SIG-M5 (cell line): ENCODE results near the gene USP25.
A peak's percentile ranks its signal among the peaks of the same experiment; 100 is the strongest.
"Not testable (repeated sequence)": the region's sequence is repeated elsewhere in the genome, so short reads cannot be mapped to it uniquely, and the experiment has no call there.

Source experiments
- DNase-seq: peaks from one replicate; lab custom pipeline; 2025; lab: John Stamatoyannopoulos, UW

The USP25 gene

DNA sequence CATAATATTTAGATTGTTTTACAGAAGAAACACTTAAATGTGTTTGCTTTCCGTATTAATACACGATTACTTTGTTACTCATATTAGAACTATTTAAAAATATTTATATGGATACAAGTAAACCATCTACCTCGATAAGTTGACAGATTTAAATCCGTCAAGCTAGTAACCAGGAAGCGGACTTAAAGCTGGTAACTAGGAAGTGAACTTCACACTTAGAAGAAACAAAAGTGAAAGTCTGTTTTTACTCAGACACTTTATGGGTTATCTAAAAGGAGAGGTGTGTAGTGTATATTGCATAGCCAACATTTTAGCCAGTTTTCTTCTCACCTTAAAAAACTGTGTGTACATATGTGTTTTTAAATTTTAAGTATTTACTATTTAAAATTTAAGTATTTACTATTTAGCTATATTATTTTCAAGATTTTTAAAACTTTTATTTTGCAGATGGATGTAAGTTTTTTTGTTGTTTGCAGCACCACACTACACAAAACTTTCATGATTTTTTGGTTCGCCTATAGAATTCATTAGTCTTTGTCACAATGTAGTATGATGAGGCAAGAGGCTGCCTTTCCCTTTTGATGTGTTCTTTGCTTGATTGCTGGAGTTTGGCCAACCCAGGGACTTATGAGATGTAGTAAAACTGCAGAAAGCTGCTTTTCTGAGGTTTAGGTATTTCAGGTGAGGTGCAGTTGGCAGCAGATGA, 2.7 kb downstream of the USP25 start:
- DNase-seq: peak; percentile 76

GRCh38 chr21:15732996-15733329, 3.2 kb downstream of the USP25 start:
- no peak for DNase-seq

DNA sequence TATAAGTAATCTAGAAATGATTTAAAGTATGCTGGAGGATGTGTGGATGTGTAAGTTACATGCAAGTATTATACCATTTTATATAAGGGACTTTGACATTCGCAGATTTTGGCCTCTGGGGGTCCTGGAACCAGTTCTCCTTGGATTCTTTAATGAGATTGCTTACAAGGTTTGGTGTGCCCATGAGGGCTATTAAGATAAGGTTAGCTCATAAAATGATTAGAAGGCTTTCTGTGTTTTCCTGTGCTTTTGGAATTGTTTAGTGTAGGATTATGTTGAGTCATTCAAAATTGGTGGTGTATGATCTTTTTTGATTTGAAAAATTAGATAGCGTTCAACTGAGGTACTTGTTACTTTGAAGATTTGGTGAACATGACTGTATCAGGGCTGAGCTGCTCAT, 5.6 kb downstream of the USP25 start:
- DNase-seq: no peak

DNA sequence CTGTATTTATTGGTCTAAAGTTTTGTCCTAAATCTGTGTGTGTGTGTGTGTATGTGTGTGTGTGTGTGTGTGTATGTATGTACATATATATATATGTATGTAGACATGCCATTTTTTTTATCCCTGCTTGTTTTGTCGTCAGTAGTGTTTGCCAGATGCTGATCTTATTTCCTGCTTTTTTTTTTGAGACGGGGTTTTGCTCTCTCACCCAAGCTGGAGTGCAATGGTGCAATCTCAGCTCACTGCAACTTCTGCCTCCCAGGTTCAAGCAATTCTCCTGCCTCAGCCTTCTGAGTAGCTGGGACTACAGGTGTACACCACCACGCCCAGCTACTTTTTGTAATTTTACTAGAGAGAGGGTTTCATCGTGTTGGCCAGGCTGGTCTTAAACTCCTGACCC, 6.1 kb downstream of the USP25 start:
- DNase-seq: not testable (repeated sequence)

DNA sequence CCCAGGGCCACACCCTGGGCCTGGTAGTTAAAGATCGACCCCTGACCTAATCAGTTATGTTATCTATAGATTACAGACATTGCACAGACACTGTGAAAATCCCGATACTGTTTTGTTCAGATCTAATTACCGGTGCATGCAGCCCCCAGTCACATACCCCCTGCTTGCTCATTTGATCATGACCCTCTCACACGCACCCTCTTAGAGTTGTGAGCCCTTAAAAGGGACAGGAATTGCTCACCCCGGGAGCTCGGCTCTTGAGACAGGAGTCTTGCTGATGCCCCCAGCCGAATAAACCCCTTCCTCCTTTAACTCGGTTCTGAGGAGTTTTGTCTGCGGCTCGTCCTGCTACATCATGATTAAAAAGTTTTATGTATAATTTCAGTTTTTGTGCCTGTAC, 9.0 kb downstream of the USP25 start:
- not testable (repeated sequence) for DNase-seq

GRCh38 chr21:15740383-15740782, 10.6 kb downstream of the USP25 start:
- DNase-seq: no peak

GRCh38 chr21:15741510-15741909, 11.7 kb downstream of the USP25 start:
- no peak for DNase-seq

GRCh38 chr21:15742052-15742670, 12.4 kb downstream of the USP25 start:
- no peak for DNase-seq

GRCh38 chr21:15742694-15743093, 12.9 kb downstream of the USP25 start:
- DNase-seq: no peak

DNA sequence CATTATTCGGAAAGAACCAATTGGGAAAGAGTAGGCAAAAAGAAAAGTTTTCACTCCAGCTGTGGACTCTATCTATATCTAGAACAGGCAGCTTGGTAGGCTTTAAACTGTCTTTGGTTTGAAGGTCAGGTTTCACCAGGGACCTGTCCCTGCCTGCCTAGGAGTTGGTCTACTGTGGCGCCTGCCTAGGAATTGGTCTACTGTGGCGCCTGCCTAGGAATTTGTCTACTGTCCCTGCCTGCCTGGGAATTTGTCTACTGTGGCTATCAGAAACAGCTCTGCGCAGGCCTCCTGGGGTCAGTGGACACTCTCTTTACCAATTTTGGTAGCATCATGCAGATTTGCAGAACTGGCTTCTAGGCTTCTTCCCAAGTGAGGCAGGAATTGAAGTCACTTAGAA, 13.8 kb downstream of the USP25 start:
- DNase-seq: no peak

- no peak for DNase-seq
These were observed 15.1 kb downstream of the USP25 start for GRCh38 chr21:15744926-15745325.

DNA sequence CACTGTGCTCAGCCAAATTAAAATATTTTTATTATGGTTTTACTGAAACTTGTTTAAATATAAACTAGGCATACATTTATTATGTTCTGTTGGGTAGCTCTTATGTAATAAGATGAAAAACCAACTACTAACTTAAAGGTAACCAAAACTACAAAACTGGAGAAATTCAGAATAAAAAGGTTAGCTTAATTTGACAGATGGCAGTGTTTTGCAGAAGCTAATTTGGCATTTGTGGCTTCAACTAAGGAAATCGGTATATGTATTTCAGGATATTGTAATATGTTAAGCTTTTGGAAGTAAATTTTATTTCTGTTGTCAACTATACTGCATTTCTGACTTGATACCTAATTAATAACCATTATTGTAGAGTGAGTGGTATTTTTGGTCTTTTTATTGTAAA, 18.8 kb downstream of the USP25 start:
- no peak for DNase-seq

DNA sequence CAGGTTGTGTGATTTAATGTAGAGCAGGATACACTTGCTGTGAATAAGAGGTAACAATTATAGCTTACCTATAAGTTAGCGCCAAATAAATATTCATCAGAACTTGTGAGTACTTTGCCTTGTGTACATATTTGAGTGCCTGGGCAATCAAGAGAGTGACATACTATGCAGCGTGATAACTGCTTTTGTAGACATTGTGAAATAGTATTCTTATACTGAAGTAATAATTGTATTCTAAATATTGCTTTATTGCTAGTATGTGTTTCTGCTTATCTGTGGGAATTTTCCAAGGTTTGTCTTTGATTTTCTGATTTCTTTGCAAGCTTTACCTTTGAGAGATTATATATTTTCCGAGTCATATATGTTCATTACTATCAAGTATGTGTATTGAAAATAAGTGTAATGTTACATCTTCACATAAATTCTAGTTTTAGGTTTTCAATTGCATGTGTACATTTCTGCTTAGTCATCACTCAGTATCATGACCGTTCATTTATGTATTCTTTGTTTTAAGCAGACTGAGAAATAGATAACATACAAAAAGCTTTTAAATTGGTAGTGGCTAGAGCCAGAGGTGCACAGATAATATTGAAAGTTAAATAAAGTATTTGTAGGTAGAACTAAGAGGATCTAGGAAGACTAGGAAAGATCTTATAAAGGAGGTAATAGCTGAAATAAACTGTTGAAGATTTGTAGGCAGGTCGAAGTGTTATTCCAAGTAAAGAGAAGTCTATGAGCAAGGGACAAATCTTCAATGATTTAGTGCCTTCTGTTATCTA, 19.5 kb downstream of the USP25 start:
- no peak for DNase-seq

DNA sequence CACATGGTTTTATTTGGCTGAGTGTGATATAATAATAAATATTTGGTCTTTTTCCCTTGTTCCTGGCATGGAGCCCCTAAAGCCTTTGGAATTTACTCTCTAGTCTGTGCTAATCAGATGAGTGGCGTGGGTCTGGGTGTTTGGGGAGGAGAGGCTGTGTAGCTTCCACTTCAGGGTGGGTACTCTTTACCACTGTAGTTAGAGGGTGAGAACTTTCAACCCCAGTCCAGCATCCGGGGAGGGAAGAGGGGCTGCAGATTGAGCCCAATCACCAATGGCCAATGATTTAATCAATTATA, 20.0 kb downstream of the USP25 start:
- DNase-seq: no peak

DNA sequence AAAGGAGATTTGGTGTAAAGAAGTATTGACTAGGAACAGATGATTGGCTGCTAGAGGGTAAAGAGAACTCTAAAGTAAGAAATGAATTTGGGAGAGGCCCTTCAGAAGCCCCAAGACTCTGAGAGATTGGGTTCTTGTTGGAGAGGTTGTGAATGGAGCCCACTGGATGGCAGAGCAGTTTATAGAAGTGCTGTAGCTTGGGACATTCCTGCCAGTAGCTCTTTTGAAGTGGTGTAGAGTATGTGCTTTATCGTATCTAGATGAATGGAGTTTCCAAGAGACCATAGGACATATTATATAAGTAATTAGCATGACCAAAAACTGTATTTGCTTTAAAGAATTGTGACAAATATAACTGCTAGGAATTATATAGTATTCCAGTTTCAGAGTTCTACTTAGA, 21.3 kb downstream of the USP25 start:
- no peak for DNase-seq

DNA sequence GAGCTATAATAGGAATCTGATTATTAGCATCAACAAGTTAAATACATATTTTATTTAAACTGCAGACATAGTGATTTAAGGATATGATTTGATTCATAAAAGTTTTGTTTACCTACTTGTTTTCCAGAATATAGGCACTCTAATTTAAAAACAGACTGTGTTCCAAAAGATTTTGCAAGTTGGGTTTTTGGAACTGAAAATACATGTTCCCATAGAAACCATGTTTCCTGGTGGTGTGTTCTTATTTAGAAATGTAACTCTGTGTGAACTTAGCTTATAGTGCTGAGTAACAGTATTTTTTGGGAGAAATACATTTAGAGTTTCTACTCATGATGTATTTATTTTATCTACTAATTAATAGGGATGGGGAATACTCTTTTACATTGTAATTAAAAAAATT, 21.8 kb downstream of the USP25 start:
- DNase-seq: no peak

DNA sequence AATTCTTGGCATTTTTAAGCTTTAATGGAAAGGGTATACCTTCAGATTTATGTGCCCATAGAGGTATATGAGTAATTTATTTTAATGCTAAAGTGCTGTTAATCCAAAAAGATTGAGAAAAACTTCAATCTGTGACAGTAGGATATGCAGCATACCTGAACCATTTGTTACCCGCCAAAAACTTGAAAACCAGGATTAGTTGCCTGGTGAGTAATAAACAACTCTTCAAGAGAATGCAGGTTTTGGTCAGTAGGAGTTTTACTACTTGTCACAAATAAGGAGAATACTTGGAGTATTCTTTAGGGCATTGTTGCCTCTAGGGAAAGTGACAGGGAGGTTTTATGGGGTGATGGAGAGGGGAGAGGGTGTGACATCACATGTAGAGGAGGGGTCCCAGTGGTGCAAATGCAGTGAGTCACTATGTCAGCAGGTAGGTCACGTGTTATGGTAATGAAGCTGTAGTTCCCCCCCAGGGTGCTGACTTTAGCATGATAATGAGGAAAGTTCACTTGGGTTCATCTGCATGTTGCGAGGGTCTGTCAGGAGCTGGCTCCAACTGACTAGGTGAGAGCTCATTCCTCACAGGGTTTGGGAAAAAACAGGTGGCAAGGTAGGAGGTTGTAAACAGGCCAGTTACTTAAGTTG, 23.1 kb downstream of the USP25 start:
- DNase-seq: no peak

DNA sequence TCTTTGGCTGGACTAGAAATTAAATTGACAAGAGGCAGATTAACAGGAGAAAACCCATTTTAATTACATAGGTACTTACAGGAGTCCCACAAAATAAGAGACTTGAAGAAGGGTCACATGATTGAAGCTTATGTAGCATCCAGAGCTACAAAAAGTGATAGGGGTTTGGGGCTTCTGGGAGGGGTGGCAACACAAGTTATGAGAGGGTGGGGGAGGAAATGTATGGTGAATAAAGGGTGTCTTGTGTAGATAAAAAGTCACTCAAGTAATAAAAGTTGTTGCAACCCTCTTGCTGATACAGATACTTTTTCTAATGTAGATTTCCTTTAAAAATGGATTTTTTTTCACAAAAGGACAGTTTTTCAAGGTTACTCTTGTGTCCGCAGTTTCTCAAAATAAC, 24.0 kb downstream of the USP25 start:
- DNase-seq: no peak

DNA sequence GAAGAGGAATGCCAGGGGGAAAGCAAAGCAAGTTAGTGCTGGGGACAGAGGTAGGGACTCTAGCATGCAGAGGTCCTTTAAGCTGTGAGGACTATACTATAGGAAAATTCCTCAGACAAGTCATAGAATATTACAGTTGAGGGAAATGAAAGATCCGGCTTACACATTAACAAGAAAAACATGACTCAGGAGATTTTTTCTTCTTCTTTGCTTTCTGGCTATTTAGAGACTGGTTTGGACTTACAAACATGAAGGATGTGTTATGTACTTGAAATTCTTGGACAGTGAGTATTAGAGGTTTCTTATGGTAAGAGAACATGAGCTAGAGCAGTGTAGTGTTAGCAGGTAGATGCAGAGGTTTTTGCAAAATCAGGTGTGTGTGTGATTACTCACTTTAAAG, 24.9 kb downstream of the USP25 start:
- no peak for DNase-seq

GRCh38 chr21:15755125-15755524, 25.3 kb downstream of the USP25 start:
- DNase-seq: no peak

DNA sequence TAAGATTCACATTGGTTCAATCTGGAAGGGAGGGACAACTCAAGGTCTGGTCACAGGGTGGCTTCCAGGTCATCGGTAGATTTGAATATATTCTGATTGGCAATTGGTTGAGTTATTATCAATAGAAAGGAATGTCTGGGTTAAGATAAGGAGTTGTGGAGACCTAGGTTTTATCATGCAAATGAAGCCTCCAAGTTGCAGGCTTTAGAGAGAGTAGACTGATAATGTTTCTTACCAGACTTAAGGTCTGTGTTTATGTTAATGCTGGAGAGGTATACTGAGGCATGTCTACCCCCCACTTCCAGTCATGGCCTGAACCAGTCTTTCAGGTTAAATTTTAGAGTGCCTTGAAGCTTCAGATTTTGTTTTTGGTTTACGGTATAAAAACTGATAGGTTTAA, 29.7 kb downstream of the USP25 start:
- DNase-seq: no peak

- no peak for DNase-seq
These were observed 31.8 kb downstream of the USP25 start for GRCh38 chr21:15761507-15762100.

GRCh38 chr21:15763359-15763758, 33.6 kb downstream of the USP25 start:
- DNase-seq: no peak
